Stimulated activated CD4-positive, alpha-beta T cell treated with anti-CD3 and anti-CD28 coated beads, Interleukin-2, amount 100 ng/mL, for 24 hours (primary cell): ENCODE measurements around the gene ANKUB1.
A peak's percentile ranks its signal among the peaks of the same experiment; 100 is the strongest.
"Not testable (repeated sequence)": the region's sequence is repeated elsewhere in the genome, so short reads cannot be mapped to it uniquely, and the experiment has no call there.

Experiments
- DNase-seq, 2 donors: peaks; one replicate each; pipeline ENCODE4 v3.0.0-alpha.2; 2020

The ANKUB1 gene, protein sequence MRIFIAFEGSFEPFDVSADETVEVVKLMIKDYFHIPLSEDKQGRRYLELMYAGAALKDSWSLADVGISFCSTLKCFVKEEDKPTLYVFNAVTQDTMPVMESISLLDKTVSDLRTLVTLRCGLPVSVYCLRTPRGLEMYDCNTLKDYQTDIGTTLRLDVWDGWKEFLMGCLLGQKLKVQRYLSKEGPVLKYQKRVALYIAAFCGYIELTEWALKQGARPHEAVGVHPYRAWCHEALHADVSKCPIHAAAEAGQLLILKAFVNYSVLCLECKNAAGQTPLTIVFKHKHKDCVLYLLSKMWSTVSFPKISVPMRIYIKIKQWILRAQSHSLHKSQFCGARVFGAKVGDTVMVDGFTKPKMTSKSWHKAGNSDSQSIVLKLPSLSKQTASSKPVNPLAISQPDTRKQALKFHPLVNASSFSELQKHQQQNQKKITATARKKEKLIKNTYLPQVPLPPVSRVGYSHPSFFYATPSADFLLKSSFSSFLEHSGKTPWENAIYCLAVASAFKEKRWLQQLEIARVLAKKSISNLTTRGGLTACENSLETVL

DNA sequence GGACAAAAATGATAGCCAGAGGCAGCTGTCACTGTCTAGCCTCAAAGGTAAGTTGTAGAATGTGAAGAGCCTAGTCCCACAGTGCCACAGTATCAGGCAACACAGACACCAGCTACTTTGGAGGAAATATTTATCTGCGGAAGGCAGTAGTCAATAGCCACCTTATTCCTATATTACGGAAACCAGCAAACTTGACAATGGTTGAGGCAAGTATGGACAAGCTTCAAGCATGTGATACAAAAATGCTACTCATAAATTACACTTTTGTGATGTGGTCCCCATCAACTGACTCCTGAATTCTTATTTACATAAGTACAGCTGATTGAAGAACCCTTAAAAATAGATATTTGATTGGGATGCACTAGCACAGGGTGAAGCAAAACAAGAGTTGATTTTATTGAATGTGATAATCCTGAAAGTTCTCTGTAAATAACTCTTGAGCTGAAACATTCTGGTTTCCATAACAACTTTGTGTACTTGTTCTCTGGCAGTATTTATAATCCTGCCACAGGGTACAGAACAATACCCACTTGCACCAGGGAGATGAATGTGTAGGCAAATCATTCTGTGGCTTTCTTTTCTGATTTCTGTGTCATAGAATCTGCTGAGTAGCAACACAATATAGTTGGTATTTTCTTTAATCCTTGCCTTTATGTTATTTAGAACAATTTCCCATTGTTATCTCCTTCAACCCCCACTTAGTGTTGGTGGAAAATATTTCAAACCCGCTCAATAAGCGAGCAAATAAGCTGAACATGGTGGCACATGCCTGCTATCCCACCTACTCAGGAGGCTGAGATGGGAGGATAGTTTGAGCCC, at the start of gene ANKUB1:
Gene ANKUB1, minus strand, starts transcription at position 103 of the 819 bp plus-strand sequence. CDS start 188 bp downstream, outside the sequence.
- no peak for DNase-seq

DNA sequence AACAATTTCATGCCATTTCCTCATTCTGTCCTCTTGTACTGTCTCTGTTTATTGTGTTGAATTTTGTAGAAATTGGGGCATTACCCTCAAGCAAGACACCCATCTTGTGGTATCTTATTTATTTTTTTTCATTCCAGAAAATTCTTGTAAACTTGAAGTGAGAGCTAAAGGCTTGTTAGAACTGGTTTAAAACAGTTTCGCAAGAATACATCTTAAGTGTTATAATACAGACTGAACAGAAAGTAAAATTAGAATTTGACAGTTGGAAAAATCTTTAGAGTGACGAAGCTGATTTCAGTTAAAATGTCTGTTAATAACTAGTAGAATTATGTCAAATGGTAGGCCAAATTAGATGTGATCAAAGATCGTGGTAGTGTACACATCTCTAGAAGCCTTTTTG, 47.5 kb upstream of the ANKUB1 start:
- no peak for DNase-seq

DNA sequence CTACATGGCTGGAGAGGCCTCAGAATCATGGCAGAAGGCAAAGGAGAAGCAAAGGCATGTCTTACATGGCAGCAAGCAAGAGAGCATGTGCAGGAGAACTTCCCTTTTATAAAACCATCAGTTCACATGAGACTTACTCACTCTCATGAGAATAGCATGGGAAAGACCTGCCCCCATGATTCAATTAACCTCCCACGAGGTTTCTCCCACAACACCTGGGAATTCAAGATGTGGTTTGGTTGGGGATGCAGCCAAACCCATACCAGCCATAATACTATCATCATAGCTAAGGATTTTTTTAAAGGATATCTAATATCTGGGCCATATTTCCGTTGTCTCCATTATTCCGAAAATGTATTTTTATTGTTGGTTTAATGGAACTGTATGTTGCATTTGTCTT, 47.1 kb upstream of the ANKUB1 start:
- DNase-seq, result not testable (repeated sequence)

DNA sequence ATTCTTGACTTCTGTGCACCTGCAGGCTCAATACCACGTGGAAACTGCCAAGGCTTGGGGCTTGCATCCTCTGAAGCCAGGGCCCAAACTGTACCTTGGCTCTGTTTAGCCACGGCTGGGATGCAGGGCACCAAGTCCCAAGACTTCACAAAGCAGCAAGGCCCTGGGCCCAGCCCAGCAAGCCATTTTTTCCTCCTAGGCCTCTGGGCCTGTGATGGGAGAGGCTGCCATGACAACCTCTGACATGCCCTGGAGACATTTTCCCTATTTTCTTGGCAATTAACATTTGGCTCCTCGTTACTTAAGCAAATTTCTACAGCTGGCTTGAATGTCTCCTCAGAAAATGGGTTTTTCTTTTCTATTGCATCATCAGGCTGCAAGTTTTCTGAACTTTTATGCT, 46.1 kb upstream of the ANKUB1 start:
- DNase-seq, result not testable (repeated sequence)

DNA sequence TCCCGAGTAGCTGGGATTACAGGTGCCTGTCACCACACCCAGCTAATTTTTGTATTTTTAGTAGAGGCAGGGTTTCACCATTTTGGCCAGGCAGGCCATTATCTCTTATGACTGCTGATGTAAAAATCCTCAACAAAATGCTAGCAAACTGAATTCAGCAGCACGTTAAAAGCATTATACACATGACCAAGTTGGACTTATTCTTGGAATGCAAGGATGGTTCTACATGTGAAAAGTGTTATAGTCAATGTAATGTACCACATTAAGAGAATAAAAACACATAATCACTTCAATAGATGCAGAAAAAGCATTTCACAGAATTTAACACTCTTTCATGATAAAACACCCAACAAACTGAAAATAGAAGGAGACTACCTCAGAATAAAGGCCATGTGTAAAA, 40.9 kb upstream of the ANKUB1 start:
- no peak for DNase-seq

DNA sequence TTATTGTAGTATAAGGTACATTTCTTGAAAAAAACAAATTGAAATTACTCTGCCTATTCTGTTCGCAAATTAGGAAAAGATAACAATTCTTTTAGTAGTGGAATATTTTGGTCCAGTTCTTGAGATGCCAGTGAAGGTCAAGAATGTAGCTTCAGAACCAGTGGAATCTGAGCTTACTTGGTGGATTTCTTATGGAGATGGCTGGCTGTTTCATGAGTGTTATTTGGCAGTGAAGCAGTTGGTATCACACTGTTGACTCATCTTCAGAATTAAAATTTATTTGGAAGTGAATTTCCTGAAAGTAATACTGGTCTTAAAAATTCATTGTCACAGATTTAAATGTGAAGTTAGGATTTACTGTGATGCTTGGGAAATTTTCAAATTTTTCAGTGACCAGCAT, 39.7 kb upstream of the ANKUB1 start:
- DNase-seq, result no peak

DNA sequence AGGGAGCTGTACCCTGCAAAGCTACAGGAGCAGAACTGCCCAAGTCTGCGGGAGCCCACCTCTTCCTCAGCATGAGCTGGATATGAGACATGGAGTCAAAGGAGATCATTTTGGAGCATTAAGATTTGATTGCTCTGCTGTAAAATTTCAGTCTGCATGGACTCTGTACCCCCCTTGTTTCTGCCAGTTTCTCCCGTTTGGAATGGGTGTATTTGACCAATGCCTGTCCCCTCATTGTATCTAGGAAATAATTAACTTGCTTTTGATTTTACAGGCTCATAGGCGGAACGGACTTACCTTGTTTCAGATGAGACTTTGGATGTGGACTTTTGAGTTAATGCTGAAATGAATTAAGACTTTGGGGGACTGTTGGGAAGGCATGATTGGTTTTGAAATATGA, 39.0 kb upstream of the ANKUB1 start:
- no peak for DNase-seq

DNA sequence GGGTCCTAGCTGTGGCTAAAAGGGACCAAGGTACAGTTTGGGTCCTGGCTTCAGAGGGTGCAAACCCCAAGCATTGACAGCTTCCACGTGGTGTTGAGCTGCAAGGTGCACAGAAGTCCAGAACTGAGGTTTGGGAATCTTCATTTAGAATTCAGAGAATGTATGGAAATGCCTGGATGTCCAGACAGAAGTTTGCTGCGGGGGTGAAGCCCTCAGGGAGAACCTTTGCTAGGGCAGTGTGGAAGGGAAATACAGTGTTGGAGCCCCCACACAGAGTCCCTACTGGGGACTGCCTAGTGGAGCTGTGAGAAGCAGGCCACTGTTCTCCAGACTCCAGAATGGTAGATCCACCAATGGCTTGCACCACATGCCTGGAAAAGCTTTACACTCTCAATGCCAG, 38.5 kb upstream of the ANKUB1 start:
- DNase-seq, result no peak

DNA sequence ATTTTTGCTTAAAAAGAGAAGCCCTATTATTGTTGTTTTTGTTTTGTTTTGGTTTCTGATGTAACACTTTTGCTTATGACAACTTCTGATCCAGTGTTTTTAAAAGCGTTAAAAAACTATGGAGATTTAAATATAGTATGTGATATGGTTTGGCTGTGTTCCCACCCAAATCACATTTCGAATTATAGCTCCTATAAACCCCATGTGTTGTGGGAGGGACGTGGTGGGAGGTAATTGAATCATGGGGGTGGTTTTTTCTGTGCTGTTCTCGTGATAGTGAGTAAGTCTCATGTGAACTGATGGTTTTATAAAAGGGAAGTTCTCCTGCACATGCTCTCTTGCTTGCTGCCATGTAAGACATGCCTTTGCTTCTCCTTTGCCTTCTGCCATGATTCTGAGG, 37.3 kb upstream of the ANKUB1 start:
- DNase-seq, result not testable (repeated sequence)

DNA sequence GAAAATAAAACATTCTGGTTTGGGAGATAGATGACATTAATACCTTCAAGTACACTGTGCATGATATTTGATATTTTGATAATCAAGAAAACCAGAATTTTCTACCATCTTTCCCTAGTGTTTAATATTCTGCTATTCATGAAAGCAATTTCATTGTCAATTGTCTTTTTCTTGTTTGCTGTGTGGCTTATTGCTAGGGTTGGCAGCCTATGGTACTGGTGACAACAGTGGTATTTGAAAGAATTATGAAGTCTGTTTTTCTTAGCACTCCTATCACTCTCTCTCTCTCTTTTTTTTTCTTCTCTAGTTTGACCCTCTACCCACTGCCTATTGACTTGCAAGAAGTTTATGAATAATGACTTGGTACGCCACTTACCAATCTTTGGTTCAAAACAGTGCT, 36.0 kb upstream of the ANKUB1 start:
- no peak for DNase-seq

DNA sequence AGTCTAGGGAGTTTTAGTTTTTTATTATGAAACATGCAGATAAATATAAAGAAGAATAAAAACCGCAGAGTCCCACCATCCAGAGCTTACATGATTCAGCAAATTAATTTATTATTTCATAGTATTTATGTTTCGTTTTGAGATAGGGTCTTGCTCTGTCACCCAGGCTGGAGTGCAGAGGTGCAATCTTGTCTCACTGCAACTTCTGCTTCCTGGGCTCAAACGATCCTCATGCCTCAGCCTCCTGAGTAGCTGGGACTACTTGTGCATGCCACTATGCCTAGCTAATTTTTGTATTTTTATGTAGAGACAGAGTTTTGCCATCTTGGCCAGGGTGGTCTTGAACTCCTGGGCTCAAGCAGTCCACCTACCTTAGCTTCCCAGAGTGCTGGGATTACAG, 34.3 kb upstream of the ANKUB1 start:
- no peak for DNase-seq

DNA sequence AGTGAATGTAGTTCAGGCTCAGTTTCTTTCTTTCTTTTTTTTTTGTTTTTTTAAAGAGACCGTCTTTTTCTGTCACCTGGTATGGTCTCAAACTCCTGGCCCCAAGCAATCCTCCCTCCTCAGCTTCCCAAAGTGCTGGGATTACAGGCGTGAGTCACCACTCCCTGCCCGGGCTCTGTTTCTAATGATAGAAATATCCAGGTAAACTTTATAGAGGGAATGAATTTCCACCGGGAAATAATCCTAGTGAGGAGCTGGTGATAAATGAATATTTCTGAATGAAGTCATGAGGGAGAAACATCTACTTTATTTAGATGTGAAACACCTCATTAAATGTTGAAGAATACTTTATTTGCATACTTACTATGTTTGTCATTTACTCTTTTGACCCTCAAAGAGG, 27.8 kb upstream of the ANKUB1 start:
- no peak for DNase-seq

DNA sequence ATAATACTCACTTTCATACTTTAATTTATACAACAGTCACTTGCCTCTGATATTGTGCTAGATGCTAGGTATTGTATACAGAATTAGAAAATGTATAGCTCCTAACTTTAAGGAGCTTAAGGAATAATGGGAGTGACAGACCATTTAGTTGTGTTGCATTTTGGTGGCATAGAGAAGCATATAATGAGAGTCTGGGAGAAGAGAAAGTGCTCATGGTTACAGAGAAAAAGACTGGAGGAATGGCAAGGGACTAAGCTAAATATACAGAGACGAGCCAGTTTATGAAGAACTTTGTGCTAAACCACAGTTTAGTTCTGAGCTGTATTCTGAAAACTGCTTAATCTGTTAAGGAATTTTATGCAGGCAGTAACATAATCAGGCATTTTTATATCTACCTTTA, 27.1 kb upstream of the ANKUB1 start:
- no peak for DNase-seq

DNA sequence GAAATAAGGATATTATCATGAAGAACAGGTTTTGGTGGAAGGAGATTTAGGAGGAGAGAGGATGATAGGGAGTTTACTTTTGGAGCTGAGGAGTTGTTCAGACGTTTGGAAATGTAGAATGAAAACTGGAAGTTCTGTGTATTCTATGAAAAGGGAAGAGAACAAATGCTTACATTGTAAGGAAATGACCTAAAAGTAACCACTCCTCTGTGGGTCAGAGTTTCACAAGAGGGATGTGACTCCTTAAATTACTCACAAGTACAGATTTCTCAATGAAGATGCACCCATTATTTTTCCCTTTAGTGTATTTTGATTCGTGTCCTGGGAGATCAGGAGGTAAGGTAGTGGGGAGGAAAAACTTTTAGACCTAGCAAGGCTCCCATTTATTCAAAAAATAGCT, 24.6 kb upstream of the ANKUB1 start:
- no peak for DNase-seq

DNA sequence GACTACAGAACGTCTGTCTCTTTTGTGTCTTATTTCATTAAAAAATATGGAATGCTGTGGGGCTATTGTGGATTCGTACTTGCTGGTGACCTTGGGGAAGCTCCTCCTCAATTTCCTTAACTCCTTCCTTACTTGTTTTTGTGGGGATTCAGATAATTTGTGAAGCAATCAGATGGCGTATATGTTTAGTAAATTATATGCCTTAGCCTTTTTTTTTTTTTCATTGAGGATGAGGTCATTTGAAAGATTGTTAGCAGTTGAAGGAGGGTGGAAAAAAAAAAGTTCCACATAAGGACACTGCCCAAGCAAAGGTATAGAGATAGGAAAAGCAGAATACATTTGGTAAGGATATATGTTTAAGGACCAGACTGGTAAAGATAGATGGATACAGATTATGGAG, 24.0 kb upstream of the ANKUB1 start:
- DNase-seq, result no peak

DNA sequence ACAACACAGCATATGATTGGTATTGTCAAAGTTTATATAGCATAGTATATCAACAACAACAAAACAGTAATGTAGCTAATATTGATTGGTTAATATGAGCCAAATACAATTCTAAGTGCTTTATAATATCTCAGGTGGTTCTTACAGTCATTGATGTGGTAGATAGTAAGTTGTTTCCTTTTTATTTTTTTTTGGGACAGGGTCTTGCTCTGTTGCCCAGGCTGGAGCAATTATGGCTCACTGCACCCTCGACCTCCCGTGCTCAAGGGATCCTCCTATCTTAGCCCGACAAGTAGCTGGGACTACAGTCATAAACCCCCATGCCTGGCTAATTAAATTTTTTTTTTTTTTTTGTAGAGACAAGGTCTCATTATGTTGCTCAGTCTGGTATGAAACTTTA, 23.4 kb upstream of the ANKUB1 start:
- DNase-seq, result no peak

DNA sequence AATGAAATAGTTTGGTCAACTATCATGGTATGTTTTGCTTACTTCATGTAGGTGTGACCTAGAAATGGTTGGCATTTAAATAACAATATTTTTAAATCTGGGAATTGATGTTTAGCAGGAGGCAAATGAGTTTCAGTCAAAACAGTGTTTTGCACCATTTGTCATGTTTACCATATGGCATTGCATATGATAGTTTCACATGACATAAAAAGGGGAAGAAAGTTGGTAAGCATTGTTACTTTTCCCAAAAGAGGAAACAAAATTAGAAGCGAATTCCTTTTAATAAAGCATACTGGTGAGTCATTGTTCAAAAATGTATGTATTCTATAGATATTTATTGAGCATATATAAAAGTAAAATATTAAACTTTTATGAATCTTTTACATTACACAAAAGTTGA, 23.0 kb upstream of the ANKUB1 start:
- no peak for DNase-seq

DNA sequence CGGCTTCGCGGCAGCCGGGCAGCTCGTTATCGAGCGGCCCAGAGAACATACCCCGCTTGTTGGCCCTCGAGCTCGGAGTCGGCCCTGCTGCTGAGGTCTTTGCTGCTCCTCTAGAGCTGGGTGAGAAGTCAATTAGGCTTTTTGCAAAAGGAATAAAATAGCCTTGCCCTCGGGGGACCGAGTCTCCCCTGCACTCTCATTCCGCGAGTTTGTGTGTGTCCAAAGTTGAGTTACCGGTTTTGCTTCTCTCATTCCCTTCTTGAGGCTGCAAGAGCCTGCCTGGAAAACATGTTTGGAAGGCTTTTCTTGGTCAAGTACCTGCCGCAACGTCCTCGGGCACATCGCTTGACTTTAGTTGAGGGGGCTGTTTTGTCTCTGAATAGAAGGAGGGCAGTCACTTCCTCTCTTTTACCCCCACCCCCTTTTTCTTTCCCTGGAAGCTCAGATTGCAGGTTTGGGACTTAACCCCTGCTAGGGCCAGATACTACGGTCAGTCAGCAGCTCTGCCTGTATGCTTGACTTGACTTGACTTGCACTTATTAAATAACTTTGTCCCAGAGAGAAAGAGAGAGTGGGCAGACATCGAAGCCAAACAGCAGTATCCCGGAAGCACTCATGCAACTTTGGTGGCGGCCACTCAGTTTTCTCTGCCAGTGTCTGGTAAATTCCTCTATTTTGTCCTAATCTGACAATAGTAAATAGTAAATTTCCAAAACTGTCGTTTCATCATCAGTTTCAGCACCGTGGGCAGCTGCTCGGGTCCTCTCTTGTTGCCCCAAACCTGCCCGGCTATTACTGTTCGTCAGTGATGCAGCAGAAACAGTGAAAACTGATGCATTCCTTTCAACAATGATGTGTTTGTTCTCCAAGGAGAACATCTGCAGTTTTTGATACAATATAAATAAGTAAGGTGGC, 21.3 kb upstream of the ANKUB1 start:
- DNase-seq, result peak; percentile 6 to 26

DNA sequence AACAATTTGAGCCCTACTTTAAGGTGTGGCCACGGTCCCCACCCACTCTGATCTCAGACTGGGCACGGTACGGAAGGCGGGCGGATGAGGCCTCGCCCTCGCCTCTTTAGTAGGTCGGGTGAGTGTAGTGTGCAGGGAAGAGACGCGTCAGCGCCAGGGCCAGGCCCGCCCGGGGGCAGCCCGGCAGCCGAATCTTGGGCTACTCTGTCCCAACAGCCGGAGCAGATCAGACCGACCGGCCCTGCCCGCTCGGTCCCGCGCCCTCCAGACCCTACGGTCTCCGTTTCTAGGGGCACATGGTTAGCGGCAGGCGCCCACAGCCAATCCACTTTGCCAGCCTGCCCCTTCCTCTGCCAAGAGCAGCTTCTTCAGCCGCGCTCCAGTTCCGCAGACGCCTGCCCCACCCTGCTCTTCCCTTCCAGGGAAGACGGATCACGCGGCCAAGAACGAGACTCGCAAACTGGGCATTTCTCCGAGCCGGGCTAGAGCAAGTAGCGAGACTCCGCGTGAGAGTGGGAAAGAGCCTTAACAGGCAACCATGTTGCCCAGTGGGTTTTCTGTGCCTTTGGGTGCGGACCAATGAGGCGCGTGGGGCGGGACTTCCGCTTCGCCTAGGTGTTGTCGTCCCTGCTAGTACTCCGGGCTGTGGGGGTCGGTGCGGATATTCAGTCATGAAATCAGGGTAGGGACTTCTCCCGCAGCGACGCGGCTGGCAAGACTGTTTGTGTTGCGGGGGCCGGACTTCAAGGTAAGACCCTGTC, 20.4 kb upstream of the ANKUB1 start, which contains the start of gene RNF13:
Gene RNF13, plus strand, starts transcription at position 610 of the 761 bp plus-strand sequence. CDS start 32,812 bp downstream, outside the sequence.
- peak; percentile 93 to 95 for DNase-seq

DNA sequence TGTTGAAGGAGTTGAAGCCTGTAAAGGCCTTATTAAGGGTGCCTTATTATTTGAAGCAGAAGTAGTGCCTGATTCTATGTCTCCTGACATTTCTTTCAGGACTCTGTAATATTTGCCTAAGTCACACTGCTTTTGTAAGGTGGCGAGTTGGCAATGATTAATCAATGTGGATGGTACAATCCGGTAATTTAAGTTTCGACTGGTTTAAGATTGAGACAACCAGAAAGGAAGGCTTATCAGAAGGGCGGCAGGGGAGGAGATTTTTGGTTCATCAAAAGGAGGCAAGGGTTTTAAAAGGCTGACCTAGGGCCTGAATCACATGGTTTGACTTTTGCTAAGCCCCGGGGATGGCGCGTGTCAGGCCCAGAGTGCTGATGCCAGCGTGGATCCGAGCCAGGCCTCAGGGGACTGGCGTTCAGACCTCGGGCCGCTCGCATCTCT, 19.8 kb upstream of the ANKUB1 start:
- DNase-seq, result no peak

DNA sequence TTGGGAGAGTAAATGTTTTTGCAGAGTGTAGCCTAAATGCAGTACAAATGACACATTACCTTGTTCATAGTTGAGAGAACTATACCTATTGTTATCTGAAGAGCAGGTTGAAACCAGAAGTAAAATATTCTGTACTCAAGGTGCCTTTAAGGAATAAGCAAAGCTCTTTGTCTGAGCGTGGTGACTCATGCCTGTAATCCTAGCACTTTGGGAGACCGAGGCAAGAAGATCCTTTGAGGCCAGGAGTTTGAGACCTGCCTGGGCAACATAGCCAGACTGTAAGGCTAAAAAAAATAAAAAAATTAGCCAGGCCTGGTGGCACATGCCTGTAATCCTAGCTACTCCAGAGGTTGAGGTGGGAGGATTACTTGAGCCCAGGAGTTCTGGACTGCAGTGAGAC, 18.5 kb upstream of the ANKUB1 start:
- no peak for DNase-seq

DNA sequence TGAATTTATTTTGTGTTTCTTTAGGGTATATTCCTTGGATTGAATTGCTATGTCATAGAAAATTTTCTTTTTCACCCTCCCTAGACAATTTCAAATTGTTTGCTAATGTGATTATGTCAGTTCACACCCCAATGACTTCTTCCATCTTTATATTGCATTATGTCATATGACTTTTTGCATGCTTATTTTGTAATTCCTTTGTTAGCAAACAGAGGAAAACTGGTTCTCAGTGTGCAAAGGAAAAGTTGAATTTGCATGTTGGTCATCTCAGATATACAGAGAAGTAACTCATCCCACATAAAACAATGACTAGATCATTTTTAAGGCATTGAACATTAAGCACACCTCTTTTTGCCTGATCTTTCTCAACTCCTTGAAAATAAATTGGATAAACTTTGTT, 17.3 kb upstream of the ANKUB1 start:
- no peak for DNase-seq
